BLaER1 treated with 17β-estradiol and CSF1 and Interleukin-3, amounts not matched to agents 10 nM and 100 nM (cell line): ENCODE data around the gene JAKMIP2.

Source experiments
- H3K27ac ChIP-seq, 11 experiments: shearing (Covaris generic); formaldehyde crosslinking; 2 replicates each; pipeline ENCODE4 v1.8.1; 2022
- H3K27me3 ChIP-seq, 11 experiments: shearing (Covaris generic); formaldehyde crosslinking; 2 replicates each; pipeline ENCODE4 v1.8.1; 2022
- H3K36me3 ChIP-seq, 11 experiments: shearing (Covaris generic); formaldehyde crosslinking; 2 replicates each; pipeline ENCODE4 v1.8.1; 2022
- H3K4me1 ChIP-seq, 10 experiments: shearing (Covaris generic); formaldehyde crosslinking; 2 replicates each; pipeline ENCODE4 v1.8.1; 2022
- H3K4me2 ChIP-seq, 11 experiments: shearing (Covaris generic); formaldehyde crosslinking; 2 replicates each; pipeline ENCODE4 v1.8.1; 2022
- H3K4me3 ChIP-seq, 10 experiments: shearing (Covaris generic); formaldehyde crosslinking; 2 replicates each; pipeline ENCODE4 v1.8.1; 2022
- H3K9ac ChIP-seq, 11 experiments: shearing (Covaris generic); formaldehyde crosslinking; 2 replicates each; pipeline ENCODE4 v1.8.1; 2022
- H3K9me3 ChIP-seq, 11 experiments: shearing (Covaris generic); formaldehyde crosslinking; replicated peaks in 1 of 11; 2 replicates each; pipeline ENCODE4 v1.8.1; 2022
- H4K20me1 ChIP-seq, 11 experiments: shearing (Covaris generic); formaldehyde crosslinking; 2 replicates each; pipeline ENCODE4 v1.8.1; 2022
- Cebpa-rat ChIP-seq, 11 experiments: shearing (Covaris generic); IDR thresholded peaks; 2 replicates each; pipeline ENCODE4 v1.8.1; 2022

Gene JAKMIP2

GRCh38 chr5:147751156-147751830, 31.2 kb downstream of the JAKMIP2 start:
- no peaks in the 10 kb centered on the region for H3K27me3 ChIP-seq
- peaks cover 7 to 96% (median 12%) of the 10 kb centered on the region in 11 experiments; a peak in 13 of 22 replicates for H3K36me3 ChIP-seq
- H3K9ac ChIP-seq, result no peak overlapping the region
- peaks cover 0 to 27% (median 10%) of the 10 kb centered on the region in 11 experiments; a peak in 12 of 22 replicates for H3K9me3 ChIP-seq
- no peak for TF ChIP-seq Cebpa-rat (IDR thresholded peaks at IDR 0.05)
- H3K4me3 ChIP-seq, result no peak overlapping the region
- H3K4me1 ChIP-seq, result peaks cover 12 to 97% (median 17%) of the 10 kb centered on the region in 10 experiments
- H3K27ac ChIP-seq, result no peak overlapping the region
- H3K4me2 ChIP-seq, result peak overlapping the region in 4 of 11 experiments; percentile 35 to 69 (median 49); a peak in 7 of 22 replicates
- peaks cover 0 to 100% (median 0%) of the 10 kb centered on the region in 11 experiments; a peak in 7 of 22 replicates for H4K20me1 ChIP-seq

DNA sequence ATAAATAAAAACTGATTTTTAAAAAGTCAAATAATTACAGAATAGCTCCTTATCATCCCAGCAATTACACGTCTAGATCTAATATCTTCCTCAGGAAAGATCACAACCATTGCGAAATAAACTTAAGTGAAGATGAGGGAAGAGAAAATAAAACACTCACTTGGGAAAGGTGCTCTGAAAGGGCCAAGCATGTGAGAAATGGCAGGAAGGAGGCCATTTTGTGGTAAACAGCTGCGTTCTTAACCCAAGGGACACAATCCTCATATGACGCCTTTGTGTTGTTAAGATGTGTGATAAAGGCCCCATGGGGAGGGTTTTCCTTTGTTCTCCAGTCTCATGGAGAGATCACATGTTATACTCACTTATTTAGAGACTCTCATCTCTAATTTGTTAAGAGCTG, 32.5 kb downstream of the JAKMIP2 start:
- peak in 3 of 11 experiments; percentile 19 to 66 (median 46); a peak in 3 of 22 replicates for TF ChIP-seq Cebpa-rat (IDR thresholded peaks at IDR 0.05)

GRCh38 chr5:147748590-147748989, 33.9 kb downstream of the JAKMIP2 start:
- H3K4me3 ChIP-seq, result no peak overlapping the region
- no peak for TF ChIP-seq Cebpa-rat (IDR thresholded peaks at IDR 0.05)
- H3K9me3 ChIP-seq, result peaks cover 0 to 27% (median 12%) of the 10 kb centered on the region in 11 experiments; a peak in 12 of 22 replicates
- peak overlapping the region in 2 of 11 experiments; percentile 57 to 69; a peak in 4 of 22 replicates for H3K4me2 ChIP-seq
- peaks cover 0 to 99% (median 0%) of the 10 kb centered on the region in 11 experiments; a peak in 6 of 22 replicates for H4K20me1 ChIP-seq
- H3K36me3 ChIP-seq, result peaks cover 7 to 92% (median 13%) of the 10 kb centered on the region in 11 experiments; a peak in 13 of 22 replicates
- no peaks in the 10 kb centered on the region for H3K27me3 ChIP-seq
- peaks cover 13 to 91% (median 17%) of the 10 kb centered on the region in 10 experiments for H3K4me1 ChIP-seq
- no peak overlapping the region for H3K9ac ChIP-seq
- no peak overlapping the region for H3K27ac ChIP-seq

More for the DNA sequence above, 32.5 kb downstream of the JAKMIP2 start:
- Histone ChIP-seq H3K4me2 (peak overlapping the region; percentile 33 to 69 (median 44); a peak in 21 of 22 replicates), H3K27me3 (no peaks in the 10 kb centered on the region), H4K20me1 (peaks cover 0 to 100% (median 0%) of the 10 kb centered on the region in 11 experiments; a peak in 6 of 22 replicates), H3K4me3 (no peak overlapping the region), H3K9me3 (peaks cover 0 to 27% (median 10%) of the 10 kb centered on the region in 11 experiments; a peak in 12 of 22 replicates), H3K36me3 (peaks cover 7 to 96% (median 12%) of the 10 kb centered on the region in 11 experiments; a peak in 13 of 22 replicates), H3K9ac (no peak overlapping the region), H3K27ac (peak overlapping the region in 10 of 11 experiments; percentile 19 to 60 (median 30); a peak in 13 of 22 replicates), H3K4me1 (peaks cover 12 to 92% (median 17%) of the 10 kb centered on the region in 10 experiments)

DNA sequence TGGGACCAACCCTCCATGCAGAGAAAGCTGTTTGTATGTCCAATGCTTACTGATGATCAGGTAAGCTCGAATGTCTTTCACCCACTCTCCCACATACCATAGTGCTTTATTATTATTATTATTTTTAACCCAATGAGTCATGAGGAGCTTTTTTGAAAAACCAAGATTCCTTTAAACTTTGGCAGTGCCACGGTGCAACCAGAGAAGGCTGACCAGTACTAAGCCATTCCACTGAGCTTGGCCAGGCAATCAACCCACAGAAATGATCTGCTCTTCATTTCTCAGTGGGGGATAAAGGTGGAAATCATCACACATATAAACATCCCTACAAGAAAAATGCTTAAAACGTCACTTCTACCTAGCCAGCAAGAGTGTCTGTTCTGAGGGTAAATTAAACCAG, 35.5 kb downstream of the JAKMIP2 start:
- peak overlapping the region in 2 of 11 experiments; percentile 29 to 37; a peak in 4 of 22 replicates for H3K4me2 ChIP-seq
- H3K27me3 ChIP-seq, result no peaks in the 10 kb centered on the region
- no peak overlapping the region for H3K9ac ChIP-seq
- peaks cover 0 to 99% (median 0%) of the 10 kb centered on the region in 11 experiments; a peak in 6 of 22 replicates for H4K20me1 ChIP-seq
- H3K4me1 ChIP-seq, result peaks cover 11 to 90% (median 15%) of the 10 kb centered on the region in 10 experiments
- no peak overlapping the region for H3K4me3 ChIP-seq
- H3K36me3 ChIP-seq, result peaks cover under 1 to 92% (median 8%) of the 10 kb centered on the region in 11 experiments; a peak in 12 of 22 replicates
- TF ChIP-seq Cebpa-rat (IDR thresholded peaks at IDR 0.05), result no peak
- H3K9me3 ChIP-seq, result peaks cover 0 to 16% (median 9%) of the 10 kb centered on the region in 11 experiments; a peak in 11 of 22 replicates
- no peak overlapping the region for H3K27ac ChIP-seq

GRCh38 chr5:147743678-147744374, 38.7 kb downstream of the JAKMIP2 start:
- no peak for TF ChIP-seq Cebpa-rat (IDR thresholded peaks at IDR 0.05)
- Histone ChIP-seq H3K27me3 (no peaks in the 10 kb centered on the region), H3K9me3 (0 out of 22 replicates have a peak, but pooled peaks cover 0 to 3% (median 0%) of the 10 kb centered on the region in 11 experiments), H3K4me1 (peaks cover 0 to 81% (median 2%) of the 10 kb centered on the region in 10 experiments; a peak in 4 of 20 replicates), H3K36me3 (peaks cover 0 to 89% (median 5%) of the 10 kb centered on the region in 11 experiments; a peak in 10 of 22 replicates), H3K9ac (no peak overlapping the region), H4K20me1 (peaks cover 0 to 99% (median 9%) of the 10 kb centered on the region in 11 experiments; a peak in 8 of 22 replicates), H3K27ac (no peak overlapping the region; a peak in 1 of 22 replicates), H3K4me3 (no peak overlapping the region), H3K4me2 (peak overlapping the region in 2 of 11 experiments; percentile 21 to 51; a peak in 3 of 22 replicates)

DNA sequence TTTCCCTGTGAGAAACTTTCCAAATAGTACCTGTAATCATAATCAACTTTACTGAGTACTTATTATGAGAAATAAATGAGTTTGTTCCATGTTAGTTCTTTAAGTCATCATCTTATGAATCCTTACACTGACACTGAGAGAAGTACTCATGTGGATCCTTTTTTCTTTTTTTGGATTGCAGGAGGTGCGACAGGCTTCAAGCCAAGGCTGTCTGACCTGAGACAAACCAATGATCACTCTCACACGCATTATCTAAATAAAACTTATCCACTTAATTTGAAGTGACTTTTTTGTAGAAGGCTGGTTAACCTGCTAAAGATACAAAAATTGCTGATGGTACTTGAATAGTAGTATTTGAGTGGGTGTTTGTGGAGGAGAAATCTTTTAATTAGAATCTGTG, 39.5 kb downstream of the JAKMIP2 start:
- H3K4me3 ChIP-seq, result no peak overlapping the region
- 0 out of 22 replicates have a peak, but pooled peaks cover 0 to 3% (median 0%) of the 10 kb centered on the region in 11 experiments for H3K9me3 ChIP-seq
- H3K27me3 ChIP-seq, result no peaks in the 10 kb centered on the region
- no peak overlapping the region for H3K27ac ChIP-seq
- TF ChIP-seq Cebpa-rat (IDR thresholded peaks at IDR 0.05), result no peak
- H3K36me3 ChIP-seq, result peaks cover 0 to 89% (median 5%) of the 10 kb centered on the region in 11 experiments; a peak in 10 of 22 replicates
- peak overlapping the region in 1 of 11 experiments; percentile 6; a peak in 1 of 22 replicates for H3K4me2 ChIP-seq
- H4K20me1 ChIP-seq, result peaks cover 0 to 99% (median 9%) of the 10 kb centered on the region in 11 experiments; a peak in 8 of 22 replicates
- H3K9ac ChIP-seq, result no peak overlapping the region
- peaks cover 0 to 78% (median 2%) of the 10 kb centered on the region in 10 experiments; a peak in 4 of 20 replicates for H3K4me1 ChIP-seq

- Histone ChIP-seq H3K27ac (no peak overlapping the region), H3K9ac (no peak overlapping the region), H3K4me2 (no peak overlapping the region), H3K9me3 (0 out of 22 replicates have a peak, but pooled peaks cover 0 to 3% (median 0%) of the 10 kb centered on the region in 11 experiments), H3K36me3 (peaks cover 0 to 87% (median 5%) of the 10 kb centered on the region in 11 experiments; a peak in 10 of 22 replicates), H4K20me1 (peaks cover 0 to 99% (median 9%) of the 10 kb centered on the region in 11 experiments; a peak in 8 of 22 replicates), H3K4me3 (no peak overlapping the region), H3K4me1 (peaks cover 0 to 78% (median 2%) of the 10 kb centered on the region in 10 experiments; a peak in 4 of 20 replicates), H3K27me3 (no peaks in the 10 kb centered on the region)
- no peak for TF ChIP-seq Cebpa-rat (IDR thresholded peaks at IDR 0.05)
These were observed 40.4 kb downstream of the JAKMIP2 start for GRCh38 chr5:147742151-147742550.

DNA sequence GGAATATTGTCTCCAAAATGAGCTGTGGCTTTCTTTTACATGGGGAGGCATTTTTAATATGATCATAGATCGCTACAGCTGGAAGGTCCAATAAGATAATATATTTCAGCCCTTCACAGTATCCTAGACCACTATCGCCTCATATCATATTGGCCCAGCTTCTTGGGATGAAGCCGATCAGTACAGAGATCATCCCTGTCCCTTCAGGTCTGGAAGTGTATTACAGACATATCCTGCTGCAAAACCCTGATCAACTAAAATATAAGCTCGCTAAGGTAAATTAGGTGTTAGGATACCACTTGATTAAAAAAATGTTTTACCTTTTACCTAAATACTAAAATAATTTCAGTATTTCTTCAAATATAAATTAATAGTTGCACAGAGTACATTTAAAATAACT, 41.7 kb downstream of the JAKMIP2 start:
- H3K27me3 ChIP-seq, result no peaks in the 10 kb centered on the region
- H3K36me3 ChIP-seq, result peaks cover 0 to 87% (median 5%) of the 10 kb centered on the region in 11 experiments; a peak in 10 of 22 replicates
- 0 out of 22 replicates have a peak, but pooled peaks cover 0 to 4% (median 0%) of the 10 kb centered on the region in 11 experiments for H3K9me3 ChIP-seq
- peaks cover 0 to 74% (median 2%) of the 10 kb centered on the region in 10 experiments; a peak in 6 of 20 replicates for H3K4me1 ChIP-seq
- TF ChIP-seq Cebpa-rat (IDR thresholded peaks at IDR 0.05), result no peak
- peaks cover 0 to 99% (median 7%) of the 10 kb centered on the region in 11 experiments; a peak in 8 of 22 replicates for H4K20me1 ChIP-seq
- no peak overlapping the region for H3K27ac ChIP-seq
- no peak overlapping the region for H3K4me3 ChIP-seq
- H3K9ac ChIP-seq, result no peak overlapping the region
- peak overlapping the region in 2 of 11 experiments; percentile 28 to 46; a peak in 3 of 22 replicates for H3K4me2 ChIP-seq
